Activated effector memory CD4-positive, alpha-beta T cell treated with anti-CD3 and anti-CD28 coated beads, Interleukin-2, amount 50 U/mL, for 16 hours (primary cell): ENCODE results near the gene B3GNT4.
A peak's percentile ranks its signal among the peaks of the same experiment; 100 is the strongest.
"Not testable (repeated sequence)": the region's sequence is repeated elsewhere in the genome, so short reads cannot be mapped to it uniquely, and the experiment has no call there.

Source experiments
- DNase-seq: peaks from one replicate; pipeline ENCODE4 v3.0.0-alpha.2; 2020

B3GNT4 gene

DNA sequence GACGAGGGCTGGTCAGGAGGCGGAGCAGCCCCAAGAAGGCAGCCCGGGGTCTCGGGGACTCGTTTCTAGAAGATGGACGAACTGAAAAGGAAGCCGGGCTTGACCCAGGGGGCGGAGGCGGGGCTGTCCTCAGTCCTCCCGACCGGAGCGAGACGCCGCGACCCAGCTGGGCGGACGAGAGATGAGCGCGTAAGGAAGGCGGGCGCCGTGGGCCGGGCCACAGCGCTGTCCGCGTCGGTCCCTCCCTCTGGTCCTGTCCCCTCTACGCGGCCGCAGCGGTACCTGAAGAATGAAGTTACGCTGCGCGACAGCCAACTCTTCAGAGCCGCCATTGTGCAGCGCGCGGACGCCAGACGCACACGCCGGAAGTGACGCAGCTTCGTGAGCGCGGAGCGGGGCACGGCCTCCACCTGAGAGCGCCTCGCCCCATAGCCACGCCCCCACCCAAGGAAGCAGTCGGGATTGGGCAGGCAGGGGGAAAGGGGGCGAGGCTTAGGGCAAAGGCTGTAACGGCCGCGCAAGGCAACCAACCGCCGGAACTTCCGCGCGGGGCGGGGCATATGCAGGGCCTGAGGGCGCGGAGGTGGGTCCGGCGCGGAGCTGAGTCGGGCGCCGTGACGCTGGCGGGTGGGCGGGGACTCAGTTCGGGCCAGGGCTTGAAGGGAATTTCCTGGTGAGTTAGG is 22.3 kb downstream of the B3GNT4 start, which contains the start of gene DIABLO:
DIABLO (minus strand) TSS at position 370 of the 683 bp plus-strand sequence; CDS start at position 332, 38 bp downstream.
- peak; percentile 100 for DNase-seq

GRCh38 chr12:122226366-122227125 is 23.0 kb downstream of the B3GNT4 start:
- DNase-seq = no peak

DNA sequence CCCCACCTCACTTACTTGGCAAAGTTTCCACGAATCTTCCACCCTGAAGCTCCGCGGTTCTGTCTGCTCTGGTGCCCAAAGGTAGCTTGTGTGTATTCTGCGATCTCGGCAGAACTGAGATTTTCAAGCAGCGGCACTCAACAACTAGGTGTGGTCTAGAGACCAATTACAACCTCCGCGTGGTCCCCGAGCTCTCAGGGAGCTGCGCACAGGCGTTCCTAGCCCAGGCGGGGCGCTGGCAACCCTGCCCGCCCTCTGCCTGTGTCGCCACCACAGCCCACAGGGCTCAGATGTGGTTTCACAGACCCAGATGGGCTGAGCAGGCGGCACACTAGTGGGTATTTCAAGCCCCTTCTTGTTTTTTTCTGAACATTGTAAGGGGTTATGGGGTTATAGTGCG is 23.8 kb downstream of the B3GNT4 start:
- DNase-seq = peak; percentile 74

GRCh38 chr12:122228092-122228491 is 24.6 kb downstream of the B3GNT4 start:
- no peak for DNase-seq

GRCh38 chr12:122230798-122231197 is 27.3 kb downstream of the B3GNT4 start:
- no peak for DNase-seq

DNA sequence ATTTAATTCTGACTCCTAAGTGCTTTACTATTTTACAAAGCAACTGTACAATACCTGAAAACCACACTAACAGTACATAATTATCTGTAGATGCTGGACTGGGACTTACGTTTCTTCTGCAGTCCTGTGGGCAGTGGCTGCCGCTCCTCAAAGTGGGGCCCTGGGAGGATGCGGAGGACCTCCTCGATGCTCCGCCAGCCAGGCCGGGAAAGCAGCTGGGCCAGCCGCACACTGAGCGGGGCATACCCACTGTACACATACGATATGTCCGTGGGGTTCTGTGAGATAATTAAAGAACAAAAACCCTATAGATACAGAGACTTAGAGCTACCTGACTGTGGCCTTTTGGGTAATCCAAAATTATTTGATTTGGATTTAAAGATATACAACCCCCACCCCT is 29.2 kb downstream of the B3GNT4 start:
- DNase-seq = no peak

DNA sequence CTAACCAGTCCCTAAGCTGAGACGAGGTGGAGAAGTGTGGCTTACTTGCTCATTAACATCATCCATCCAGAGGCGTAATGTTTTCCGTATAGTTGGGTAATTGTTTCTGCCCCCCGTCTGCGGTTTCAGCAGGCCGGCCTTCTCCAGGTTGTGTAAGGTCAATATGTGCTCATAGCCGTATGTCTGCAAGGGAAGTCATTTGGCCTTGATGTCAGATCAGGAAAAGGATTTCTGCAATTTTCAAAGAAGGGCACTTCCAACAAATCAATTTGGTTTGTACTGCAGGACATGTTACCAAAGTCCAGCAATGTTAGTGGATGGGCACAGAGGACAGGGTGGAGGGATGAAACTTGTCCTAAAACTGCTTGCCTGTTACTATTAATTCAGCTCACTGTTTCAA is 32.2 kb downstream of the B3GNT4 start:
- no peak for DNase-seq

- DNase-seq = no peak
Measured at GRCh38 chr12:122238861-122239260, 35.4 kb downstream of the B3GNT4 start.

DNA sequence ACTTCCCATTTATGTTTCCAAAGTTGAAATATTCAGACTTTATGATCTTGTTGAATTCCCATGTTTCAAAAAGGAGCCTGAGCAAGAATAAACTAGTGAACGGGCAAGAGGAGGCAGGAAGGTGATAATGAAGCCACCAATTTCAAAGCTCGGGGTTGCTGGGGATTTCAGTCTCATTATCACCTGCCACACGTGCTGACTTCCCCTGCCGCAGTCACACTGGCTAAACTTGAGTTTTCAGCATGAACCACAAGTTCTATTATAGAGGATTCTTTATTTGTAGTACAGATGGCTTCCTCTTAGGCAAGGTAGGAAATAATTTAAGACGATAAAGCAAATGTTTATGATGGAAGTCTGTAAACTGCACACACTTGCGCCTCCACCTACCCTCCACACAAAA is 40.5 kb downstream of the B3GNT4 start:
- peak; percentile 71 for DNase-seq

DNA sequence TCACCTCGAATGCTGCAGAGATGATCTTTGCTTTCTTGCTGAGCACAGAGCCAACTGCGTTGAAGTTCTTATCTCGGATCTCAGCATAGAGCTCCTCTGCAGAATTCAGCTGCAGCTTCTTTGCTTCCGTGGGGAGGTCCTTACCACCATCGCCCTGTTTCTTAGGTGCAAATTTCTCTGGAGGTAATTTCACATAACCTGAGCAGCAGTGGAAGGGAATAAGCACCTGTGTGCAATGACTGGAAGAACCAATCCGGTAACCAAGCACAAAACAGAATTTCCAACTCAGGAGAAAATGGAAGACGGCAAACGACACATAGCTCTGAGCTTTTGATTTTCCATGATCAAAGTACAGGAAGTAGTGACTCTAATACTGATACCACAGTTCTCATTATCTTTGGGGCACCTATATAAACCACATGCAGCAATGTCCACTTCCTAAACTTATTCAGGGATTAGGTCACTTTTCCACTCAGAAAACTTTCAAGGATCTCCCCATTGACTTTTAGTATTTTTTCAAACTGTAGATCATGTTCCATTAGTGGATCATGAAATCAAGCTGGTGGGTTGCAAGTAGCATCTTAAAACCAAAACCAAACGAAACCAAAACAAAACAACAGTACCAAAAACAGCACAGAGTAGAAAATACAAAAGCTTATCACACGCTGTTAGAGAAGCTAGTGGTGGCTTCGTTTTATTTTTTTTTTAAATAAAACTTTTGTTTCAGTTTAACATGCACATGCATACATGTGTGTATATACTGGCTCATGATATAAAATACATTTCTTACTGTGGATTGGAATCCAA is 41.3 kb downstream of the B3GNT4 start:
- DNase-seq = peak; percentile 67

DNA sequence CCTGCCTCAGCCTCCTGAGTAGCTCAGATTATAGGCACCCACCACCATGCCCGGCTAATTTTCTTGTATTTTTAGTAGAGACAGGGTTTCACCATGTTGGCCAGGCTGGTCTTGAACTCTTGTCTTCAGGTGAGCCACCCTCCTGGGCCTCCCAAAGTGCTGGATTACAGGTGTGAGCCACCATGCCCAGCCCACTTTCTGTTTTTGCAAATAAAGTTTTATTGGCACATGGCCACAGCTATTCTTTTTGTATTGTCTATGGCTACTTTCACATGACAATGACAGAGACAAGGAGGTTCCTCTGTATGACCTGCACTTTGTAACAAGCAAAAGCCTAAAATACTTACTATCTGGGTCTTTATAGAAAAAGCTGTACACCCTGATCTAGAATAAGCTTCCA is 42.0 kb downstream of the B3GNT4 start:
- DNase-seq = no peak

- no peak for DNase-seq
Measured at GRCh38 chr12:122250047-122250446, 46.5 kb downstream of the B3GNT4 start.

- no peak for DNase-seq
Measured at GRCh38 chr12:122250536-122250935, 47.0 kb downstream of the B3GNT4 start.

- not testable (repeated sequence) for DNase-seq
Measured at GRCh38 chr12:122258462-122258861, 55.0 kb downstream of the B3GNT4 start.
